NCI-H1417 (cell line): ENCODE data around the gene CFAP97.
"Not testable (repeated sequence)": the region's sequence is repeated elsewhere in the genome, so short reads cannot be mapped to it uniquely, and the experiment has no call there.

Experiments
- DNase-seq, 3 experiments: peaks; one replicate each; lab custom pipeline; 2025; lab: John Stamatoyannopoulos, UW

CFAP97 gene

DNA sequence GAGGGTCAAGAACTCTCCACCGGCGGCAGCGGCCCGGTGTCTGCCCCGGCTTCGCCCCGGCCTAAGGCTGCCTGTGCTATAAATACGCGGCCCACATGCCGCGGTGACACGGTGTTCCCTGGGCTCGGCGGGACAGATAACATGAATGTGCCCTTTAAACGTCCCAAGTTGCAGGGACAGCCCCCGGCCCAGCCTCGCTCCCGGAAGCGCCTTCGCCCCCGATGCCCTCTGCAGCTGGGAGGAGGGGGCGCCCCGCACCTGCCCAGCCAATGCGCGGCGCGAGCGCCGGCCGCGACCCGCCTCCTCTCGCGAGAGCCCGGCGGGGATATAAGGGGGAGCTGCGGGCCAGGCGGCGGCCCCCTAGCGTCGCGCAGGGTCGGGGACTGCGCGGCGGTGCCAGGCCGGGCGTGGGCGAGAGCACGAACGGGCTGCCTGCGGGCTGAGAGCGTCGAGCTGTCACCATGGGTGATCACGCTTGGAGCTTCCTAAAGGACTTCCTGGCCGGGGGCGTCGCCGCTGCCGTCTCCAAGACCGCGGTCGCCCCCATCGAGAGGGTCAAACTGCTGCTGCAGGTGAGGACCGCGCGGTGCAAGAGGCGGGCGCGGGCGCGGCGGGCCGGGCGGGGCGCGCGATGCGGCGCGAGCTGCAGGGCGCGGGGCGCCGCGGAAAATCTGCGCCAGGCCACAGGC lies 60.7 kb downstream of the CFAP97 start, which contains the start of gene SLC25A4:
SLC25A4 (plus strand) TSS at position 355 of the 689 bp plus-strand sequence; CDS start at position 462, 107 bp downstream.
- DNase-seq, result peak; percentile 83 to 93 (median 92)

GRCh38 chr4:185142564-185142911 lies 61.3 kb downstream of the CFAP97 start:
- no peak for DNase-seq

- no peak for DNase-seq
Observed at GRCh38 chr4:185141777-185142176, 62.0 kb downstream of the CFAP97 start.

GRCh38 chr4:185139736-185140135 lies 64.1 kb downstream of the CFAP97 start:
- no peak for DNase-seq

GRCh38 chr4:185138161-185138560 lies 65.6 kb downstream of the CFAP97 start:
- DNase-seq, result no peak

DNA sequence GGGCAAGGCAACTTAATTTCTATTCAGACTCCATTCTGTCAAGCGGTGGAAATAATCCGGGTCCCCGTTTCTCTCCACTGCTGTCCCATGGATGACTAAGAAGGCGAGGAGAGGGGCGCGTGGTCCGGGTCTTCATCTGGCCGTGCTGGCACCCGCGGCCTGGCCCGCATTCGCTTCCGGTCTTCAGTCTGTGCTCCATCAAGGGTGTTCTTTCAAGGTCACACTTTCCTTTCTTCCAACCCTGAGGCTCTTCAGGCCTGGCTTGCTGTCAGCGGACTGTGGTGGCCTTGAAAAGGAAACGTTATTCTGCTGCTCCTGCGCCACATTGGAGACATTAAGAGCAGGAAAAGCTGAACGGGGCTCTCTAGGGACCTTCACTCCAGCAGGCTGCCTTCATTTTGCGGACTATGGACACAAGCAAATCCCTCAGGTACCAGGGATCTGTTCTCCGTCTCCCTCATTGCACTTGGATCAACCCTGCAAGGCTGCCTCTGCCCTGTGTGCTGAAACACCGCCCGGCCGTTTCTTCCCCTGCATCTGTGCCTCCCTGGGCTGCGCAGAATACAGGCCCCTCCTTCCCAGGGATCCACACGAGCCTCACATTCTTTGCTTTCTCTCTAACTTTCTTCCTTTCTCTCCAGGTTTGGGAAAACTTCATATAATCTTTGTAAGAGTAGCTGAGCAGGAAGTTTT lies 66.4 kb downstream of the CFAP97 start:
- no peak for DNase-seq

GRCh38 chr4:185134307-185134869 lies 69.4 kb downstream of the CFAP97 start:
- DNase-seq, result peak; percentile 19 to 69 (median 38)

GRCh38 chr4:185128272-185129119 lies 75.3 kb downstream of the CFAP97 start:
- peak in 2 of 3 experiments; percentile 80 to 85 for DNase-seq

GRCh38 chr4:185127021-185127925 lies 76.5 kb downstream of the CFAP97 start:
- DNase-seq, result peak in 2 of 3 experiments; percentile 84 to 85

GRCh38 chr4:185124006-185124405 lies 79.8 kb downstream of the CFAP97 start:
- DNase-seq, result no peak

- DNase-seq, result peak in 2 of 3 experiments; percentile 21 to 61
Observed at GRCh38 chr4:185122681-185123345, 81.0 kb downstream of the CFAP97 start.

DNA sequence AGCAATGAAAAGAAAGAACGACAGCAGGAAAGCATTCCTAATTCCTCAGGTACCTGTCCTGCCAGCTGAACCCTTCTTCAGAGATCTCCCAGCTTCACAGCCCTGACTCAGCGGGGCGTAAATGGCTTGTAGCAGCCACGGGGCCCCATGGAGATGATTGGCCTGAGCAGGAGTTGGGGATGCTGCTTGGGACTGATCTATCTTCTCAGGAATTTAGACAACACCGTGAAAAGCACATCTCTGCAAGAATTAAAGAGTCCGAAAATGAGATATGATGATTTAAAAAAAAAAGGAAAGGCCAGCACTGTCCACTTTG lies 83.2 kb downstream of the CFAP97 start:
- no peak for DNase-seq

DNA sequence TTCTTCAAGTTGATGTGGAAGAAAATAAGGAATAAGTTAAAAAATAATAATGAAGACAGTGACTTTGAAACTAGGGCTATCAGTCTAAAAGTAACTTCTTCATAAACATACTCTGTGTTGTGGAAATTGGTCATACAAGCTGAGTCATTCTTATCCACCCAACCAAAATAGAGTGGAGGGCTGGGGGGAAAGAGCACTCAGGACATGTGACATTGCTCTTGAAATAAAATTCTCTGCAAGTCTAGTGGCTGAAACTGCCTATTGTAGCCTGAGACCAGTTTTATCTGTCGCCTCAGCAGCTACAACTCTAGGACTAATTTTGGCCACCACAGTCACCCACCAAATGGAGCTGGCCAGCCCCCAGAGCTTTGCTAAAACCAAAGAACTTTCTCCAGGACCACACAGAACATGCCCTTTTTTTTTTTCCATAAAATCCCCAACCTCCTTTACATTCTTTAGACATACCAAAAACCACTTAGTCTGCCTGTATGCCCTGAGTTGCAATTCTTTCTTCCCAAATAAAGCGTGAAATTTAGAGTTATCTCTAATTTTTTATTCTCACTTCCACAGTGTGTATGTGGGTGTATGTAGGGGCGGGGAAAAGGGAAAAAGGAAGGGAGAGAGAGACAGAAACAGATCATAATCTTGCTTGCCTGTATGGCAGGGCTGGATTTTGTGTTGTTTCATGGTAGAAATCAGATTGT lies 83.7 kb downstream of the CFAP97 start:
- no peak for DNase-seq

DNA sequence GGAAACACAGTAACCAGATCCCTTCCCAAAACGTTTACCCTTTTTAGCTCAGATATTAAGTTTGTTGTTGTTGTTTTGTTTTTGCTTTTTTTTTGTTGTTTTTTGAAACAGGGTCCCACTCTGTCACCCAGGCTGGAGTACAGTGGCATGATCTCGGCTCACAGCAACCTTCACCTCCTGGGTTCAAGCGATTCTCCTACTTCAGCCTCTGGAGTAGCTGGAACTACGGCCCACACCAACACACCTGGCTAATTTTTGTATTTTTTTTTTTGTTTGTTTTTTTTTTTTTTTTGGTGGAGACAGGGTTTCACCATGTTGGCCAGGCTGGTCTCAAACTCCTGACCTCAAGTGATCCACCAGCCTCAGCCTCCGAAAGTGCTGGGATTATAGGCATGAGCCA lies 84.3 kb downstream of the CFAP97 start:
- DNase-seq, result not testable (repeated sequence)

DNA sequence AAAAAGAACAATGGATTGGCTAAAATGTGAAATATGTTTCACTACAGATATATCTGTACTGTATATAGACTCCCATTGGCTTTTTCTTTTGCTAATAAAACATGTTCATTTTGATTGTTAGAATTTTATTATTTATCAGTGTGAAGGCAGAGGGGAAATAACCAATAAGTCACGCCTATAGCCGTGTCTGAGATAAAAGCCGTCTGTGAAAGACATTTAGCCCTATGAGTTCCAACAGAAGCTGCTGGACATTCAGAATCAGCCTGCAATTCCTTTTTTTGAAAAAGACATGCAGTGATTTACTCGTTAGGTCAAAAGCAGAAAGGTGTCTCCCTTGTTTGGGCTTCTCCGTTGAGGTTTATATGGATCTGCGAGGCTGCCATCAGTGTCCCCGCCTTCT lies 84.9 kb downstream of the CFAP97 start:
- no peak for DNase-seq

DNA sequence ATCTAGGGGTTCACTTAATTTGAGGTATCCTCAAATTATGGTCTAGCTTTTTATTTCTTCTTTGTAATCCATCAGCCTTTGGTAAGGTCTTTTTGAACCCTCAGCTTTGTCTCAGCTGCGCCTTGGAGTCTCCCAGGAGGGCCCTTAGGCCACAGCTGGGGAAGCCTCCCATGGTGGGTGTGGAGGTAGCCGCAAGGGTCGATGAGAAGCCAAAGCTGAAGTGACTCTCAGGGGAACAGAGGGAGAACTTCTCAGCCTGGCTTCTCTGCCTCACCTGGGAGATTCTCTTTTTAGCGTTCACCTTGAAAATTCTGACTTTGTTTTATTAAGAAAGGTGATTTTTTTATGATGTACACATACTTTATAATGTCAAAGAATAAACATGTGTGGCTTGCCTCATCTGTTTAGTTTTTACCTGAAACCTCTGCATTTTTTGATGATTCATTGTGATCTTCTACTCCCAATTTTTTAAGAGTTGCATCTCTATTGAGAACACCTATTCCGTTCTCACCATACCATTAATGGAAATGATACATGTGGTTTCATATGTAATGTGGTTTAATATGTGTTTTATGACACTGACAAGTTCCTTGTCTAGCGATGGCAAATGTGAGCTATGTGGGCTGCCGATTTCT lies 86.4 kb downstream of the CFAP97 start:
- no peak for DNase-seq

GRCh38 chr4:185115827-185116232 lies 88.0 kb downstream of the CFAP97 start:
- DNase-seq, result peak in 1 of 3 experiments; percentile 14

GRCh38 chr4:185113340-185113739 lies 90.5 kb downstream of the CFAP97 start:
- no peak for DNase-seq

DNA sequence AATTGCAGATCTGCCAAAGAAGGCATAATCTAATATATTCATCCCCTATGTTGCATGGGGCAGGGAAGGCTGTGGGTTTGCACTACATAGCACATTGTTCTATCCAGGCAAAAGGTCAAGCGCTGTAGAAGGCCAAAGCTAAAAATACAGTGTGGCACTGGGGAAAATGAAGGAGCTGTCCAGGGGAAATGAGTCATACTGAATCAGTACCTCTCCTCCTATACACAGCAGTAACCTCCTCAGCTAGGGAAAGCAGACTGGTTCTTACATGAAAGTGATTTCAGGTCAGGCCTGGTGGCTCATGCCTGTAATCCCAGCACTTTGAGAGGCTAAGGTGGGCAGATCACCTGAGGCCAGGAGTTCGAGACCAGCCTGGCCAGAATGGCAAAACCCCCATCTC lies 91.7 kb downstream of the CFAP97 start:
- DNase-seq, result no peak

DNA sequence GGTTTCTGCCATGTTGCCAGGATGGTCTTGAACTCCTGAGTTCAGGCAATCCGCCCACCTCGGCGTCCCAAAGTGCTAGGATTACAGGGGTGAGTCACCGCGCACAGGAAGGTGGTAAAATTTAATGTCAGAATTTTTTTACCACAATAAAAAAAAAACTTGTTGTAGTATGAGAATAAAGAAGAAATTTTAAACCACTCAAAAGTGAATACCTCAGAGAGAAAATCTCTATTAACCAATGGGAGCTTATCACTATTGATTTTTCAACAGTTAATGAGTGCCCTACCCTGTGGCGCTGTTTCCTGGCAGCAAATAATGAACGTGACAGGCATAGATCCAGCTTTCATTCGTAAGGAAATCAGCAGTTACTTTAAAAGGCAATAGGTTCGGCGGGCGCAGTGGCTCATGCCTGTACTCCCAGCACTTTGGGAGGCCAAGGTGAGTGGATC lies 93.4 kb downstream of the CFAP97 start:
- DNase-seq, result no peak
